ENCODE data around the gene GDF10. TPM values are rescaled to one million over a fixed set of nuclear protein-coding genes. Genes with fewer than 3 reads are reported as not detected.

The GDF10 gene
- total RNA-seq: 16.8 TPM
- long read RNA-seq, transcript GDF10-201 (3 exons, 2,458 nt): major isoform, 33 of 39 reads
- long read RNA-seq, partial matches to known transcripts: 6 of 39 reads
- long read RNA-seq, other reads (novel, unspliced or antisense): 0 of 39 reads

GRCh38 chr10:47299611-47300428 is at the start of gene GDF10:
TSS of gene GDF10 (plus strand) at chr10:47300197. CDS start at chr10:47300652, 455 bp downstream.
- intact Hi-C loops (cut with DNase I): no loop called here
- Histone ChIP-seq H3K4me1 (no peaks in the 10 kb centered on the region), H3K27ac (peak within 1 kb of the TSS; percentile 58), H3K27me3 (peaks cover 23% of the 10 kb centered on the region), H3K4me3 (peak within 1 kb of the TSS; percentile 49), H3K9me3 (no peaks in the 10 kb centered on the region), H3K36me3 (no peaks in the 10 kb centered on the region)
- ATAC-seq (peak; percentile 14), DNase-seq (no peak)
- no peak for TF ChIP-seq CTCF (IDR thresholded peaks at IDR 0.05)

GRCh38 chr10:47252093-47252780 is 47.8 kb upstream of the GDF10 start:
- H3K36me3 ChIP-seq: no peaks in the 10 kb centered on the region
- intact Hi-C loops (cut with DNase I): no loop called here
- no peaks in the 10 kb centered on the region for H3K9me3 ChIP-seq
- no peak for ATAC-seq
- H3K27ac ChIP-seq: no peak overlapping the region
- no peaks in the 10 kb centered on the region for H3K27me3 ChIP-seq
- TF ChIP-seq CTCF (IDR thresholded peaks at IDR 0.05): no peak
- no peaks in the 10 kb centered on the region for H3K4me1 ChIP-seq
- no peak overlapping the region for H3K4me3 ChIP-seq
- DNase-seq: no peak

DNA sequence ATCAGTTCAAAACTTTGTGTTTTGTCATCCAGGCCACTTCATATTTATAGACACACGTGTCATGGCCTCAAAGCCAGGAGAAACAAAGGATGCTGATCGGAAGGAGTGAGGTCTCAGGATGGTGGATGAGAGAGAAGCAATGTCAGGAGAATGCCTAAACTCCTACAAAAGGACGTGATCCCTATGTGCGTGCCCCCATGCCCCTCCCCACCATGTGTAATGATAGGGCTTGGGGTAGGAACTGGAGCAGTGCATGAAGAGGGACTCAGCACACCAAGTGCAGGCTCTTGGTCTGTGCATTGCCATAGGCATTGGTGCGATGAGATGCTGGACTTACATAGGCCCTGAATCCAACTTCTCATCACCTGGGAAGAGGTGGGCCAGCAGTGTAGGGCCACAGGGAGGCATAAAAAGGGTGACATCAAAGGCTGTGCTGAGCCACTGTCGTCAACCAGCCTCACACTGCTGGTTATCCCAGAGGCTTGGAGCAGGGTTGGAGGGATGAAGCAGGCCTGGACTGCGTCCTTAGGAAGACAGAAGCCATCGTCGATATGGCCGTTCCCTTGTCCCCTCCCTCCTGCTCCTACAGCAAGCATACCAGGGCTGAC is 46.9 kb upstream of the GDF10 start:
- TF ChIP-seq CTCF (IDR thresholded peaks at IDR 0.05): no peak
- no peak for ATAC-seq
- Histone ChIP-seq H3K9me3 (no peaks in the 10 kb centered on the region), H3K36me3 (no peaks in the 10 kb centered on the region), H3K27ac (no peak overlapping the region), H3K4me1 (no peaks in the 10 kb centered on the region), H3K4me3 (no peak overlapping the region), H3K27me3 (no peaks in the 10 kb centered on the region)
- no peak for DNase-seq
- intact Hi-C loops (cut with DNase I): no loop called here

GRCh38 chr10:47253651-47254375 is 46.2 kb upstream of the GDF10 start:
- intact Hi-C loops (cut with DNase I): no loop called here
- ATAC-seq (no peak), DNase-seq (no peak)
- H3K4me1 ChIP-seq: no peaks in the 10 kb centered on the region
- no peak overlapping the region for H3K27ac ChIP-seq
- no peaks in the 10 kb centered on the region for H3K27me3 ChIP-seq
- no peak for TF ChIP-seq CTCF (IDR thresholded peaks at IDR 0.05)
- H3K36me3 ChIP-seq: no peaks in the 10 kb centered on the region
- H3K9me3 ChIP-seq: no peaks in the 10 kb centered on the region
- no peak overlapping the region for H3K4me3 ChIP-seq

DNA sequence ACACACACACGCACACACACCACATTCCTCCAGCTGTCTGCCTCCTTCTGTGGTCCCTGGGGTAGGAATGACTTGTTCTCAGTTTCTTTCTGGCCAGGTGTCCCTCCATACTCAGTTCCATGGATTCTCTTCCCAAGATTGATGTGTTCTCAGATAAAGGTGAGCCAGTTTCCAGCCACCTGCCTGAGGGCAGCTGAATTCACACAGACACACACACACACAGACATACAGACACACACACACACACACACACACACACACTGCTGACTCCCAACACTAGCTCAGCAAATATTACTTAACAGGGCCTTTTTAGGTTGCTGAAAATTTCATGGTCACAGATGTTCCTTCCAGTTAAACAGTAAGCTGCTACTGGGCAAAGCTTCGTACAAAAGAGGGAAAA is 45.4 kb upstream of the GDF10 start:
- no peak for ATAC-seq
- no peak for TF ChIP-seq CTCF (IDR thresholded peaks at IDR 0.05)
- Histone ChIP-seq H3K4me3 (no peak overlapping the region), H3K4me1 (no peaks in the 10 kb centered on the region), H3K27me3 (no peaks in the 10 kb centered on the region), H3K9me3 (no peaks in the 10 kb centered on the region), H3K36me3 (no peaks in the 10 kb centered on the region), H3K27ac (no peak overlapping the region)
- no peak for DNase-seq
- intact Hi-C loops (cut with DNase I): no loop called here
